Measurements from ENCODE around the gene WASF1.
"Not testable (repeated sequence)": the region's sequence is repeated elsewhere in the genome, so short reads cannot be mapped to it uniquely, and the experiment has no call there.

Gene WASF1

DNA sequence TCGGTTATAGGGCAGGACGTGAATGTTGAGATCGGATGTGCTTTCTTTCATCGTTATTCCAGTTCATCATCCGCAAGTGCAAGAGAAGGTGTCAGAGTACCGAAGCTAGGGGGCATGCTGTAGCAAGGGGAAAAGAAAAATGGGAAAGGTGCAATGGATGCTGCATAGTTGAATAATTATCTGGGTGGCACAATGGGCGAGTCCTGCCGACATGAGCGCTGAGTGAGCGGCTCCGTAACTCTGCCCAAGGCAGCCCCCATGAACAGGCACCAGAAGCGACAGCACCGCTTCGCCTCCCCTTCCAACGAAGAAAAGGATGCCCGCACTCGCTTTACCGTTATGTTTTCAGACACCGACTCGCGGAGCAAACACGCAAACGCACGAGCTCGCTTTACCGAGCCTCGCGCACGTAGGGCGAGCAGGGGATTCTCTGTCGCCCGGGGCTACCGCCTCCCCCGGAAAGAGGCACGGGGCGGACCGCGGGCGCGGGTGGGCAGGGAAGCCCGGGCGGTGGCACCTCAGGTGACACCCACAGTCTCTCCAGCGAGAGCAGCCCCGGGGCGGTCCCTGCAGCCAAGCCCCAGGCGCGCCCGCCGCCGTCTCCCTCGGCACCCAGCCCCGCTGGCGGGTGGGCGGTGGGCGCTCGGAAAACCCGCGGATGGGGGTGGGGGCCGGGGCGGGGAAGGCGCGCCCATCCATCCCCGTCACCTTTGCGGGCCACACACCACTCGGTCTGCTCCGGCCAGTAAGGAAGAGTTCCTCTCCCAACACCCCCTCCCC is 654 bp downstream of the WASF1 start:
- peak in 1 of 3 donors; percentile 25 for DNase-seq (ENCODE audit: low read depth in 3 of 3, low spot score in 1 of 3)

DNA sequence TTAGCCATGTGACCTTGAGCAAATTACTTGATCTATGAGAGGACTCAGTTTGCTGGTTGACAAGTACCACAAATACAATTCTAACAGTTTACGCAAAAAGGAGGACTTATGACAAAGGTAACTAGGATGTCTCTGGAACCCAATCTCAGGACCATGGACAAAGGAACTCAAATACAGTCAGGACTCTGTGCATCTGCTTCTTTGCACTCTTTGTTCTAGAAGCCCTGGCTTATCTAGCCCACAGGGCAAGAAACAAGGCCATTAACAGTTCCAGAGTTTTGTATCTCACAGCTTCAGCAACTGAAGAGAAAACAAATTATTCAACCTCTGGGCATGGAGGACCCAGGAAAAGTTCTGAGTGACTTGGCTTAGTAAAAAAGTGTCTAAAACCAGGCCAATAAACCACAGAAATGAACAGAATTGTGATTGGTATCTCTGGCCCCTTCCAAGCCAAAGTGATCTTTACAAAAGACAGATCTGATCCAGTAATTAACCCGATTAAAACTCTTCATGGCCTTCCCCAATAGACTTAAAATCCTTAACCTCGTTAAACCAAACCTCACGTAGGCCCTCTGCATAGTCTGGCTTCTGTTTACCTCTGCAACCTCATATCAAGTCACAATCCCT is 5.9 kb downstream of the WASF1 start:
- DNase-seq (ENCODE audit: low read depth in 3 of 3, low spot score in 1 of 3) = no peak

DNA sequence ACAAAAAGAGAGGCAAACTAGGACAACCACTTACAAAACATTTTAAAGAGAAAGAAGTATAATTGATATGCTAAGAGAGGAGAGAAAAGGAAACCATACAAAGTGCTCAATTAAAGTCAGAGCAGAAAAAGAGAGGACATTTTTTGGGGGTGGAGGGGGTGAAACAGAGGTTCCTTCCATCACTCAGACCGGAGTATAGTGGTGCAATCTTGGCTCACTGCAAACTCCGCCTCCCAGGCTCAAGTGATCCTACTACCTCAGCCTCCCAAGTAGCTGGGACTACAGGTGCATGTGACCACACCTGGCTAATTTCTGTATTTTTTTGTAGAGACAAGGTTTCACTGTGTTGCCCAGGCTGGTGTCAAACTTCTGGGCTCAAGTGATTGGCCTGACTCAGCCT is 9.4 kb downstream of the WASF1 start:
- no peak for DNase-seq (ENCODE audit: low read depth in 3 of 3, low spot score in 1 of 3)

DNA sequence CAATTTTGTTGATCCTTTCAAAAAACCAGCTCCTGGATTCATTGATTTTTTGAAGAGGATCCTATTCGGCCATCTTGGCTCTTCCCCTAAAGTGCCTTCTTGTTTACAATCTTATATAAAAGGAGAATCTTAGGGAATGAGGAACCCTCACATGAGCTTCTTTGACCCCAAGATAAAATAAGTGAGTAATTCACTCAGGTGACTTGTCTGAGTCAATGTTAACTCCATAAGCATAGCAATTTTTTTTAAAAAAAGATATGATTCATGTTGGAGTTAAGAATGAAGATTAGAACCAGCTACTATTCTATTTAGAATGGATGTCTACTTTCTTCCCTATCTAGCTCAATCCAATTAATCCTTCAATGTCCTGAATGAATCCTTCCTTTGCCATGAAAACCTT is 21.0 kb downstream of the WASF1 start:
- DNase-seq (ENCODE audit: low read depth in 3 of 3, low spot score in 1 of 3) = no peak

DNA sequence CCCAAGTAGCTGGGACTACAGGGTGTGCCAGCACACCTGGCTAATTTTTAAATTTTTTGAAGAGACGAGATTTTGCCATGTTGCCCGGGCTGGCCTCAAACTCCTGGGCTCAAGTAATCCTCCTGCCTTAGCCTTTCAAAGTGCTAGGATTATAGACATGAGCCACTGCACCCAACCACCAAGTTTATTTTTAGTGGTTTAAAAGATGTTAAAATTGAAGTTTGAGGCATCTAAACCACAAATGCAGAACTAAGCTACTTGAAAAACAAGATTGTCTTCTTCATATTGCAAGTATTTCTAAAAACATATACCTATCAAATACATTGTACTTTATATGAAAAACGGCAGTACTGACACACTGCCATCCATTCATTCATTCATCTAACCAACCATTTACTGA is 31.6 kb downstream of the WASF1 start:
- no peak for DNase-seq (ENCODE audit: low read depth in 3 of 3, low spot score in 1 of 3)

DNA sequence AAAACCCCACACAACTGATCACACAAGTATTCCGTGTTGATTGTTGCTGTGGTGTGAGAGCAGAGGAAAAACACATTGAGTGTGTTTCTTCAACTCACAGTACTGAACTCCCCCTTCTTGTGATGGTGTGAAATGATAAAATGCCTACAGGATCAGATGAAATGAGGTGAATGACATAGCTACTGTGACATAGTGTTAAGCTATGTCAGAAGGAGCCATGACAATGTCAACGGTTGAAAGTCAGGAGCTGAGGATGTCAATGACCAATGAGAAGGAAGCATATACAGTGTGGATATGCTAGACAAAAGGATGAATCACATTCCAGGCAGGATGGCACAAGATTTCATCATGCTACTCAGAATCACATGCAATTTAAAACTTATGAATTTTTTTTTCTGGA is 38.8 kb downstream of the WASF1 start:
- DNase-seq (ENCODE audit: low read depth in 3 of 3, low spot score in 1 of 3) = no peak

DNA sequence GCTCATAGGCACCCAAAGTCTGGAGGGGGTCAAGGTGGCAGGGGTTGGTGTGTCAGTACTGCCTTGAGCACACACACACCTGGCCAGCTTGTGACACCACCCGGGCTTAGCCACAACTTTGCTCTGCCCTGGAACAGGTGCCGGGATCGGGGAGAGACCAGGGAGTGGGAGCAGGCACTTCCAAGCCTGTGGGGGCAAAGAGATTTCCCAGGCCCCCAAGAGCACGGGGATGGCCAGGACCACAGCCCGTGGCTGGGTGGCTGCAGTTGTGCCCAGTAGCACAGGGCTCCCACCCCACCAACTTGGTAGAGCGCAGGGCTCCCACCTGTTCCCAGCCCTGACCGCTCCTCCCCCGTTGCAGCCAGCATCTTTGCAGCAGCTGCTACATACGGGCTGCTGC is 40.4 kb downstream of the WASF1 start:
- no peak for DNase-seq (ENCODE audit: low read depth in 3 of 3, low spot score in 1 of 3)

DNA sequence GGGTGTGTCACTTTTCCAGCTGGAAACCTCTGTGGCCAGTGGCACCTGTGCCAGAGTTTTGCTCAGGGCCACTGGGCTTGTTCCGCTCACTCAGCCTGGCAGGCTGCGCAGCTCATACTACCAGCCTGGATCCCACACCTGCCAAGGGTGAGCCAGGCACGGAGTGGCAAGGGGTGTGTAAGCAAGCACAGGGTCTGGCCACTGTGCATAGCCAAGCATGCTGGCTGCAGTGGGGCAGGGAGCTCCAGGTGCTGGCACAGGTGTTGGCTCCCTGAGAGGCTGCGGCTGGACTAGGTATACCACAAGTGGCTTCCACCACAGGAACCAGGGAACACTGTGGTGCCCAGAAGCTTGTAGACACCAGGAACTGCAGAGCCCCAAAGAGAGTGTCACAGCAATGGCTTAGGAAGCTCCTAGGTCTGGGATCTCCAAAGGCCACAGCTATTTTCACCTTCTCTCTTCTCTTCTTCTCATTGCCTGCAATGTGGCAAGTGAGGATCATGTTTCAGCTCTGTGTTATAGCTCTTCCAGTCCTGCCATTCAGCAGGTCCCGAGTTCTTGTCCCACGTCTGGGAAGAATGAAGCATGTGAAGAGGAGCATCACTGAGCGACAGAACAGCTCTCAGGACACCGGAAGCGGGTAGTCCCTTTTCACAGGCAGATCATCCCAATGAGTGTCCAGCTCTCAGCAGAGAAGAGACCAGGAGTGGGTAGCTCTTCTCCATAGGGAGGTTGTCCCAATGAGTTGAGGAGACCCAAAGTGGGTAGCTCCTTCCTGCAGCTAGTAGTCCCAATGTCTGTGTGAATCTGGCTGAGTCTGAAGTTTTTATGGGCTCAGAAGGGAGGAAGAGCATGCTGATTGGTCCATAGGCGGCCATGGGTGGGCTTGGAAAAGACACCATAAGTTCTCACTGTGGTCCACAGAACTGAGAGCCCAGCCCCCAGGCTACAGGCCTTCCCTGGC is 41.3 kb downstream of the WASF1 start:
- DNase-seq (ENCODE audit: low read depth in 3 of 3, low spot score in 1 of 3) = no peak

DNA sequence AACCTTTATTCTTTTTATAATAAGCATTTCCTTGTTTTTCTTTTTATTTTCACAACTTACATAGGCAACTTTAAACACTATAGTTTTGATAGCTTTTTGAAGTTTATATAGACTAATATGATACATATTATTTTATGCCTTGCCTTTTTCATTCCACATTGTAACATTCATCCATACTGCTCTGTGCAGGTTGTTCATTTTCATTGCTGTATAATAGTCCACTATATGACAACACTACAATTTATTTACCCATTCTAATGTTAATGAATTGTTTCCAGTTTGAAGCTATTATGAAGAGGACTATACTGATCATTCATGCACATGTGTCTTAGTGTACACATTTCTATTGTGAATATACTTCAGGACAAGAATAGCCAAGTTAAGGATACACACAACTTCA is 49.1 kb downstream of the WASF1 start:
- DNase-seq (ENCODE audit: low read depth in 3 of 3, low spot score in 1 of 3) = no peak

DNA sequence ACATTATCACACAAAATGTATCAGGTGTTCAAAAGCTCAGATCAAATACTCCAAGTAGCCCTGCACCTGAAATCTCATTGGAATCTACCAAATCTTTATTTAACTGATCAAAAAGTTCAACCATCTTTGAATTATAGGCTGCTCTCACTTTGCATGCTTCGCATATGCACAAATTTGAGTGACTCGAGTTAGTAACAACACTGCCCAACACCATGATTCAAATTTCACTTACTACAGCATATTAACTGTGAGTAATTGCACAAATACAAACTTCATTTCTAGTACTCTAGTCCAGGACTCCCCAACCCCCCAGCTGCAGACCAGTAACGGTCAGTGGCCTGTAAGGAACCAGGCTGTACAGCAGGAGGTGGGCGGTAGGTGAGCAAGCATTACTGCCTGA is 51.1 kb downstream of the WASF1 start:
- no peak for DNase-seq (ENCODE audit: low read depth in 3 of 3, low spot score in 1 of 3)

DNA sequence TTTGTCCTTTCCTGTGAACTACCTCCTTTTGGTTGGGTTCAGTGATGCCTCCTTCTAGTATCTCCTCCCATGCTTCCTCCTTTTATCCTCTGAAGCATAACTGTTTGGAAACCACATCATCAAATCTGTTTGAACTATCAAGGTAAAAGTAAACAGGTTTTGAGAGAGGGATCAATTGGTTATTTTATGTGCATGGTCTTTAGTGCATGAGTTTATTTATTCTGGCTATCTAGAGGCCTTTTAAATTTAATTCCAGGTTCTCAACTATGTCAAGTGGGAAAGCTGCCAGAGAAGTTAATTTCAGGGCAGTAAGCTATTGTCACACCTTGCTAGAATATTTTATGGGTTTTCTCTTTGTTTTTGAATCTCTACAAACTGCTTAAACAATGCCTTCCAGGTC is 54.1 kb downstream of the WASF1 start:
- no peak for DNase-seq (ENCODE audit: low read depth in 3 of 3, low spot score in 1 of 3)

DNA sequence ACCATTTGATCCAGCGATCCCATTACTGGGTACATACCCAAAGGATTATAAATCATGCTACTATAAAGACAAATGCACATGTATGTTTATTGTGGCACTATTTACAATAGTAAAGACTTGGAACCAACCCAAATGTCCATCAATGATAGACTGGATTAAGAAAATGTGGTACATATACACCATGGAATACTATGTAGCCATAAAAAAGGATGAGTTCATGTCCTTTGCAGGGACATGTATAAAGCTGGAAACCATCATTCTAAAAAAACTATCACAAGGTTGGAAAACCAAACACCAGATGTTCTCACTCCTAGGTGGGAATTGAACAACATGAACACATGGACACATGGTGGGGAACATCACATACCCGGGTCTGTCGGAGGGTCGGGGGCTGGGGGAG is 57.8 kb downstream of the WASF1 start:
- DNase-seq (ENCODE audit: low read depth in 3 of 3, low spot score in 1 of 3) = not testable (repeated sequence)

DNA sequence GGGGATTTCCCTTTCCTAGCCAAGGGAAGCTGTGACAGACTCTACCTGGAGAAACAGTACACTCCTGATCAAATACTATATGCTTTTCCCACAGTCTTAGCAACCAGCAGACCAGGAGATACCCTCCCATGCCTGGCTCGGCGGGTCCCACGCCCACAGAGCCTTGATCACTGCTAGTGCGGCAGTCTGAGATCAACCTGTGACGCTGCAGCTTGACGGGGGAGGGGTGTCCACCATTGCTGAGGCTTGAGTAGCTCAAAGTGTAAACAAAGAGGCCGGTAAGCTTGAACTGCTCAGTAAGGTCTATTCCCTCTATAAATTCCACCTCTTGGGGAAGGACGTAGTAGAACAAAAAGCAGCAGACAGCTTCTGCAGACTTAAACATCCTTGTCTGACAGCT is 63.2 kb downstream of the WASF1 start:
- DNase-seq (ENCODE audit: low read depth in 3 of 3, low spot score in 1 of 3) = no peak

DNA sequence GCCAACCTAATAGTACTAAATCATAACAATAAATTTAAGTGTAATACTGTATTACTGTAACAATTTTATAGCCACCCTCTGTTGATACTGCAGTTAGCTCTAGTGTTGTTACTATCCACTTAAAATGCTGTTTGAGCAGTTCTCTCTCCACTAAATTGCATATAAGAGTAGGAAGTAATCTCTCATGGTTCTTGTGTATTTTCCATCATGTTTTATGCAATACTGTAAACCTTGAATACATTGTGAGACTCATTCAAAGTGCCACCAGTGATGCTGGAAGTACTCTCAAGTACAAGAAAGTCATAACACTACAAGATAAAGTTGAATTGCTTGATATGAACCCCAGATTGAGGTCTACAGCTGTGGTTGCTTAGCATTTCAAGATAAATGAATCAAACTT is 65.5 kb downstream of the WASF1 start:
- no peak for DNase-seq (ENCODE audit: low read depth in 3 of 3, low spot score in 1 of 3)

DNA sequence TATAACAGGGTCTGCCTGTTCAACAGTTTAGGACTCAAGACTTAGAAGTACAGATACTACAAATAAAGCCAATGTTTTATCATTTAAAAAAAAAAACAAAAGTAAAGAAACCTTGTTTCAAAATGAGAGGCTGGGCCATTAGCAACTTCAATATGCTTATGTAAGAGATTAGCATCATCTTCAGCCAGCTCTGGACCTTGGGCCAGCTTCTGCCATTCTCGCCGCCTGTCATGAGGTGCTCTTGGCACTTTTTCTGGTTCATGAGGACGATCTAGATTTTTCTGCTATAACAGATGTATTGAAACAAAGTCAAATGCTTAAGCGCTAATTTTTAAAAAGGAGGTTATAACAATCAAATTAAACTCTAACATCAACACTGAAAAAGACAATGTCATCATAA is 74.2 kb downstream of the WASF1 start:
- no peak for DNase-seq (ENCODE audit: low read depth in 3 of 3, low spot score in 1 of 3)

DNA sequence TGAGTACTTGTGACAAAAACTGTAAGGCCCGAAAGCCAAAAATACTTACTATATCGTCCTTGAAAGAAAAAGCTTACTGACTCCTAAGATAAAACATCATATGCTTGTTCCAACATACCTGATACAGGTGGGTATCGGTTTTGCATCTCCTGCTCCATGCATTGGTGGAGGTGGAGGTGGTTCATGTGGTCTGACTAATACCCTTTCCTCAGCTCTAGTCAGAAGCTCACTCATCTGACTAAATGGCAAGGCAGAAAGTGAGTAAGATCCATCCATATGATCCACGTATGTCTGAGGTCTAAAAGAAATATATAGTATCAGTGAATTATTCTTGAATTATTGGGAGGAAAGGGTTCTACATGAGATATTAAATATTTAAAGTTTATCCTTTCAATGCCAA is 76.2 kb downstream of the WASF1 start:
- DNase-seq (ENCODE audit: low read depth in 3 of 3, low spot score in 1 of 3) = no peak

DNA sequence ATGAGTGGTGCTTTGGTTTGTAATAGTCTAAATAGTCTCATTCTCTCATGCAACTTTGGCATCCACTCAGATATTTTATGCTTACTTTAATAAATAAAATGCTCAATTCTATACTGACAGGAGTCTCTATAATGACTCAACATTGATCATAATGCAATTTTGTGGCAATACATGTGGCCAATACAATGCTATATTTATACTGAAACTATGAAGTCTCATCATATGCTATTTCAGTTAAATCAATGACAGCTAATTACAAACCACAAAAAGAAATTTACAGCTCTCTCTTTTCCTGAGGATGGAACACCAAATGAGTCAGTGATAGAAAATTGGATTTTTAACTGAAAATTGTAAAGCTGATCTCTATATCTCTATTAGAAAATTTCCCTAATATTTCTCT is 77.1 kb downstream of the WASF1 start:
- no peak for DNase-seq (ENCODE audit: low read depth in 3 of 3, low spot score in 1 of 3)

DNA sequence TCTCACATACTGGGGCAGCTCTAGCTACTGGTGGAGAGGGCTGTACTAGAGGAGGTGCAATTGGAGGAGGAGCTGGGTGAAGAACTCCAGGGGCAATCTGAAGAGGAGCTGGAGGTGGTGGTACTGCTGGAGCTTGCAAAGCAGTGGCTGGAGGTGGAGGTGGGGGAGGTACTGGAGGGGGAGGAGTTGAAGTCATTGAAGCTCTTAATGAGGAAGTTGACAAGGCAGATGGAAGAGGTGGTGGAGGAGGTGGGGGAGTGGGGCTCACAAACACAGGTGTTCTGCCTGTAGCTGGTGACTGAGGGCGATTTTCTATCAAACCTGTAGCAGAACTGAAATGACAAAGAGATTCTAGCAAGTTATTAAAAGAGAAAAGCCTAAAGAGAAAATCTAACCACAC is 77.6 kb downstream of the WASF1 start:
- no peak for DNase-seq (ENCODE audit: low read depth in 3 of 3, low spot score in 1 of 3)

DNA sequence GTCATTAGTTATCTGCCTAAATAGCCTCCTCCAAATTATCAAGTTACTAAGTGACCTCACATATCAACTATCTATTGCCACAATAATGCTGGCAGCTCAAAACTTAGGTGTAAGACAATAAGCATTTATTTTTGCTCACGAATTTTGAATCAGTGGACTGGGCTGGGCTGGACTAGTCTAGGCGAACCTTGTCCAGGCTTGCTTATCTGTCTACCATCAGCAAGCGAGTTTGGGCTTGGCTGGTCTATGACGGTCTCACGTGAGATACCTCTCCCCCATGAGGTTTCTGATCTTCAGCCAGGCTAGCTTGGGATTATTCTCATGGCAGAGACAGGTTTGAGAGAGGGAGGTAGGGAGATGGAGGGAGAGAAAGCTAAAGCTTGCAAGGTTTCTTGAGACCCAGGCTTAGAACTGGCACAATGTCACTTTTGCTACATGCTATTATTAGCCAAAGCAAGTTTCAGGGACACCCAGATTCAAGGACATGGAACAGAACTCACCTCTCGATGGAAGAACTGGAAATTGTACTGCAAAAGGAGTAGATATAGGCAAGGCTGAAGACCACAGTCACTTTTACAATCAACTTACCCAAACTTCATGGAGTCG is 80.9 kb downstream of the WASF1 start:
- no peak for DNase-seq (ENCODE audit: low read depth in 3 of 3, low spot score in 1 of 3)

DNA sequence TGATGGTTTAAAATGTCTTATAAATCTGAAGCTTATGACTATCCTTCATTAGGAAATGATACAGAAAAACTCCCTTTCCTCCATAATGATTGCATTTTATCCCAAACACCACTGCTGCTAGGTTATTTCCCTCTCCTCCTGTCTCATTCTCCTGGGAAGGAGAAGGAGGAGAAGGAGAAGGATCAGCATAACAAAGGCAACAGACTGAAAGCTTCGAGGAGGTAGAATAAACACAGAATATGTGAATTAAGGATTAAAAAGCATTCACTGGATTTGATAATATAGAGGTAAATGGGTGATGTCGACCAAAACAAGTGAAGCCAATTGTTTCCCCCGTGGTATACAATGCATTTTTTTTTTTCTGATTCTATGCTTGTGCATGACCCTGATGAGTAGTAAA is 82.0 kb downstream of the WASF1 start:
- no peak for DNase-seq (ENCODE audit: low read depth in 3 of 3, low spot score in 1 of 3)

DNA sequence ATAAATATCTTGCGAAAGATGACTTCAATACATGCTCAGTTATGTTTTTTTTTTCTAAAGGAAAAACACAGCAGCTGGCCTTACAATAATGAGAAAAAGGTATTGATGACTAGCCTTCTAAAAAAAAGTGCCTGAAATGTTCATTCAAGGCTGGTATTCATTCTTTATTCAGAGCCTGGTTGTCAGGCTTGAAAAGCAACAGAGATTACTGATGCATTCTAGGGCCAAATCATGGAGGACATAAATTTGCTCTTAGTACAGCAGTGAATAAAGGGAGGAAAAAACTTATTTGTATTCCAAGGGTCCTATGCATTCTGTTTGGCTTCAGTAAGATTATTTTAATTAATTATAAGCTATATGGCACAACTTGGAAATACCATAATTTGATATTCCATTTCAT is 83.5 kb downstream of the WASF1 start:
- DNase-seq (ENCODE audit: low read depth in 3 of 3, low spot score in 1 of 3) = no peak

DNA sequence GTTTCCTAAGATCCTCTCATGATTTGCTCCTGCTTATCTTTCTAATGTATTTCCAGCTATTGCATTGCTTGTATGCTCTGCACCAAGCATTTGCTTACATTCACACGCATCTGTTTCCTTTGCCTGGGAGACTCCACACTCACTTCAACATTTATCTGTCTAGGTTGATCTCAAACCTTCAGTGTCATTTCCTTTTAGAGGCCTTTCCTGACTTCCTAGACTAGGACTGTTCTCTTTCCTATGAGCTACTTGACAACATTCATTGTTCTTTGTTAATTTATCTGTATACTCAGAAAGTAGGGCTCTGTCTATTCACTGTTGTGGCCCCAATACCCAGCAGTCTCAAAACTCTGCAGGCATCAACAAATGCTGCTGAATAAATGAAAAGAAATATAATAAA is 84.4 kb downstream of the WASF1 start:
- DNase-seq (ENCODE audit: low read depth in 3 of 3, low spot score in 1 of 3) = no peak

All from stimulated activated CD4-positive, alpha-beta T cell treated with anti-CD3 and anti-CD28 coated beads, TNF-alpha, amount 100 ng/mL, for 1 hour (primary cell).